Stomach (tissue), 9 donors: ENCODE data around the gene TBC1D8. TPM values are rescaled to one million over a fixed set of nuclear protein-coding genes. Genes with fewer than 3 reads are reported as not detected.
A peak's percentile ranks its signal among the peaks of the same experiment; 100 is the strongest.

ENCODE experiments used
- DNase-seq, 2 donors: peaks; one replicate each; pipeline versions ENCODE4 v3.0.0 to v3.0.0-alpha.2; 2013 to 2019
- H3K27ac ChIP-seq, 5 donors: fragments of 200-600 bp in 4 of 5; sonication (generic) in 4 of 5; one replicate each; pipeline ENCODE4 v1.5.1; 2013 to 2019; ENCODE audit warnings: mild to moderate bottlenecking in 1 of 5, moderate library complexity in 1 of 5
- H3K27me3 ChIP-seq, 3 donors: fragments of 200-600 bp; sonication (generic); one replicate each; pipeline ENCODE4 v1.5.1; 2017 to 2019; ENCODE audit warnings: mixed run types in 1 of 3
- H3K36me3 ChIP-seq, 4 donors: fragments of 200-600 bp; sonication (generic); 1 replicate in 3 of 4; 2 replicates in 1 of 4; pipeline ENCODE4 v1.5.1; 2016 to 2019
- H3K4me1 ChIP-seq, 4 donors: fragments of 200-600 bp; sonication (generic); one replicate each; pipeline ENCODE4 v1.5.1; 2016 to 2019
- H3K4me3 ChIP-seq, 4 donors: fragments of 200-600 bp; sonication (generic) in 3 of 4; one replicate each; pipeline ENCODE4 v1.5.1; 2016 to 2019; ENCODE audit warnings: mild to moderate bottlenecking in 1 of 4
- H3K9me3 ChIP-seq, 4 donors: fragments of 200-600 bp; sonication (generic); one replicate each; pipeline ENCODE4 v1.5.1; 2016 to 2019
- EP300 ChIP-seq: sonication (generic); formaldehyde crosslinking; IDR thresholded peaks from one replicate; pipeline ENCODE4 v1.6.1; 2017; ENCODE audit warnings: antibody characterized with exemption
- POLR2A ChIP-seq, 4 donors: fragments of 450-650 bp; IDR thresholded peaks; one replicate each; pipeline ENCODE4 v1.6.1; 2016; ENCODE audit warnings: antibody characterized with exemption in 4 of 4, control low read depth in 2 of 4, mild to moderate bottlenecking in 1 of 4, moderate library complexity in 1 of 4
- POLR2AphosphoS5 ChIP-seq, 3 donors: sonication (generic); formaldehyde crosslinking; IDR thresholded peaks; one replicate each; pipeline ENCODE4 v1.6.1; 2016; ENCODE audit warnings: antibody characterized with exemption in 3 of 3
- WGBS, 5 donors: extraction: QIAGEN DNeasy Blood & Tissue Kit in 3 of 5; methylation state at CpG; one replicate each; pipeline versions ENCODE4 v1.1.5 to v1.1.7; 2013 to 2018; 5-methylcytosine and 5-hydroxymethylcytosine counted together
- intact Hi-C: fragments of 100-400 bp; cut with DNase I; formaldehyde crosslinking; loops from one replicate; pipeline ENCODE4 v1.15.1; 2023; ENCODE audit warnings: low total_unique reads
- polyA plus RNA-seq, 3 donors: library from polyadenylated mRNA; stranded (reverse); fragments of 200-250 nt; gene quantifications; one replicate each; pipeline ENCODE4 v1.2.3, GENCODE V29; 2013
- total RNA-seq, 5 donors: library from RNA; depleted of rRNA; stranded (reverse); fragments of >200 nt; gene quantifications; one replicate each; pipeline versions ENCODE4 v1.1.0 to v1.2.3, GENCODE V29; 2014 to 2016
- TF ChIP-seq, protein P1 (sequence below), 7 experiments: fragments of 450-650 bp in 4 of 7; fragments of 200-600 bp in 3 of 7; sonication (generic) in 3 of 7; IDR thresholded peaks; one replicate each; pipeline ENCODE4 v1.5.1; 2016 to 2019; ENCODE audit warnings: antibody characterized with exemption in 7 of 7, control low read depth in 2 of 7, mild to moderate bottlenecking in 1 of 7
- donor health status: healthy with polysubstance abuse.
- donor health status: Bipolar disorder and iron deficiency.
- donor health status: healthy.

TBC1D8 gene
- total and polyA plus RNA-seq, 8 donors: 9.9 to 179 (median 74.9) TPM

DNA sequence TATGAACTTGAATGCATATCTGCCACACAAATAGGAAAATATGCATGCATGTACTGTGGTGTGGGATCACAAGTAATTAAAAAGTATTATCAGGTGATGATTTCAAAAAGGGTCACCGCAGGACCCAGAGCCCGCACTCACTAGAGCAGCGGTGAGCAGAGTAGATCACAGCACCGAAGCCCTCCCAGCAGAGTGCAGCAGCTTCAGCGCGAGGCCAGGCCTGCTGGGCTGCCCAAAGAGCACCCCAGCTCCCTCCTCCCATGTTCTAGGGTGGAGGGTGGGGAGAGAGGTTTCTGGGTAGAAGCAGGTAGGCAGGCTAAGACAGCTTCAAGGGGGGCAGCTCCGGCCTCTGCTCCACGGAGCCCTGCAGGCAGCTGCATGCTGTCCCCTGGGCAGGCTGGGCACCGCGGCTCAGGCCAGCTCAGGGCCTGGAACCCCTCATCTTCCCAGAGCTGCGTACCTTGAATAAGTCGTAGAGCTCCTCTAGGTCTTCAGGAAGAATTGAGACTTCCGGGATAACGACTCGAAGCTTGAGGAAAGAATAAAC, 124.2 kb downstream of the TBC1D8 start:
- Histone ChIP-seq H3K9me3 (no peaks in the 10 kb centered on the region), H3K27ac (no peak overlapping the region), H3K4me3 (no peak overlapping the region), H3K4me1 (peaks cover 0 to 10% (median 2%) of the 10 kb centered on the region in 4 donors), H3K36me3 (peaks cover 24 to 88% (median 84%) of the 10 kb centered on the region in 4 donors), H3K27me3 (no peaks in the 10 kb centered on the region)
- WGBS, 5 donors: 79 to 91% (median 87%) methylated on average over 14 to 15 of the region's 15 CpGs
- DNase-seq: no peak
- intact Hi-C loops: no loop called here
- TF ChIP-seq, protein P1, sequence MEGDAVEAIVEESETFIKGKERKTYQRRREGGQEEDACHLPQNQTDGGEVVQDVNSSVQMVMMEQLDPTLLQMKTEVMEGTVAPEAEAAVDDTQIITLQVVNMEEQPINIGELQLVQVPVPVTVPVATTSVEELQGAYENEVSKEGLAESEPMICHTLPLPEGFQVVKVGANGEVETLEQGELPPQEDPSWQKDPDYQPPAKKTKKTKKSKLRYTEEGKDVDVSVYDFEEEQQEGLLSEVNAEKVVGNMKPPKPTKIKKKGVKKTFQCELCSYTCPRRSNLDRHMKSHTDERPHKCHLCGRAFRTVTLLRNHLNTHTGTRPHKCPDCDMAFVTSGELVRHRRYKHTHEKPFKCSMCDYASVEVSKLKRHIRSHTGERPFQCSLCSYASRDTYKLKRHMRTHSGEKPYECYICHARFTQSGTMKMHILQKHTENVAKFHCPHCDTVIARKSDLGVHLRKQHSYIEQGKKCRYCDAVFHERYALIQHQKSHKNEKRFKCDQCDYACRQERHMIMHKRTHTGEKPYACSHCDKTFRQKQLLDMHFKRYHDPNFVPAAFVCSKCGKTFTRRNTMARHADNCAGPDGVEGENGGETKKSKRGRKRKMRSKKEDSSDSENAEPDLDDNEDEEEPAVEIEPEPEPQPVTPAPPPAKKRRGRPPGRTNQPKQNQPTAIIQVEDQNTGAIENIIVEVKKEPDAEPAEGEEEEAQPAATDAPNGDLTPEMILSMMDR (IDR thresholded peaks at IDR 0.05): no peak
- no peak for TF ChIP-seq POLR2A (IDR thresholded peaks at IDR 0.05)
- no peak for TF ChIP-seq EP300
- no peak for TF ChIP-seq POLR2AphosphoS5 (IDR thresholded peaks at IDR 0.05)

DNA sequence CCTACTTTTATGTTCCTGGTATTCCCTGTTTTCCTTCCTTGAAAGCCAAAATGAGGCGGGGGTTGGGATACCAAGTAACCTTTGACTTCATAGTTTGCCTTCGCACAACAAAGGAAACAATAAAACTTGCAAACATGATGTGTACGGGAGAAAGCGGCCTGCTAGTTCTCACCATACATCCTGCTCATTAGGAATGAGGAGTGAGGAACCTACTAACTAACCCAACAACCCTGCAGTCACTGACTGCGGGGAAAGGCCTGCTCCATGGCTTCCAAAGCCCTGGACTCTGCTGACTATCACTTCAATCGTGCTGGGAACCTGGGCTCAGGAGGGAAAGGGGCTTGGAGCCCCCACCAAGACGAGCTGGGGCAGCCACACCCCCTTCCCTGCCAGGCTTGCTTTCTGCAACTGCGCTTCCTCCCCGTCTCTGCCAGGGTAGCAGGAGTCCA, 124.9 kb downstream of the TBC1D8 start:
- intact Hi-C loops: no loop called here
- DNase-seq: no peak

GRCh38 chr2:101025561-101025960, 125.6 kb downstream of the TBC1D8 start:
- H3K36me3 ChIP-seq: peaks cover 32 to 89% (median 85%) of the 10 kb centered on the region in 4 donors
- WGBS, 5 donors: 78 to 92% (median 86%) methylated on average over 6 of the region's 6 CpGs
- H3K4me1 ChIP-seq: peaks cover 0 to 7% (median 2%) of the 10 kb centered on the region in 4 donors
- DNase-seq: no peak
- H3K4me3 ChIP-seq: no peak overlapping the region
- TF ChIP-seq EP300 (no peak), POLR2A (IDR thresholded peaks at IDR 0.05) (no peak), POLR2AphosphoS5 (IDR thresholded peaks at IDR 0.05) (no peak)
- TF ChIP-seq, protein P1 (IDR thresholded peaks at IDR 0.05): no peak
- H3K27me3 ChIP-seq: no peaks in the 10 kb centered on the region
- no peak overlapping the region for H3K27ac ChIP-seq
- intact Hi-C loops: no loop called here
- no peaks in the 10 kb centered on the region for H3K9me3 ChIP-seq

More for the DNA sequence above, 124.9 kb downstream of the TBC1D8 start:
- Histone ChIP-seq H3K9me3 (no peaks in the 10 kb centered on the region), H3K27me3 (no peaks in the 10 kb centered on the region), H3K4me1 (peaks cover 0 to 10% (median 2%) of the 10 kb centered on the region in 4 donors), H3K27ac (peak overlapping the region in 1 of 5 donors; percentile 7), H3K4me3 (no peak overlapping the region), H3K36me3 (peaks cover 31 to 89% (median 85%) of the 10 kb centered on the region in 4 donors)
- TF ChIP-seq, protein P1 (IDR thresholded peaks at IDR 0.05): no peak
- TF ChIP-seq POLR2AphosphoS5 (IDR thresholded peaks at IDR 0.05) (no peak), EP300 (no peak), POLR2A (IDR thresholded peaks at IDR 0.05) (no peak)
- WGBS, 5 donors: 20 to 51% (median 41%) methylated on average over 9 of the region's 9 CpGs

DNA sequence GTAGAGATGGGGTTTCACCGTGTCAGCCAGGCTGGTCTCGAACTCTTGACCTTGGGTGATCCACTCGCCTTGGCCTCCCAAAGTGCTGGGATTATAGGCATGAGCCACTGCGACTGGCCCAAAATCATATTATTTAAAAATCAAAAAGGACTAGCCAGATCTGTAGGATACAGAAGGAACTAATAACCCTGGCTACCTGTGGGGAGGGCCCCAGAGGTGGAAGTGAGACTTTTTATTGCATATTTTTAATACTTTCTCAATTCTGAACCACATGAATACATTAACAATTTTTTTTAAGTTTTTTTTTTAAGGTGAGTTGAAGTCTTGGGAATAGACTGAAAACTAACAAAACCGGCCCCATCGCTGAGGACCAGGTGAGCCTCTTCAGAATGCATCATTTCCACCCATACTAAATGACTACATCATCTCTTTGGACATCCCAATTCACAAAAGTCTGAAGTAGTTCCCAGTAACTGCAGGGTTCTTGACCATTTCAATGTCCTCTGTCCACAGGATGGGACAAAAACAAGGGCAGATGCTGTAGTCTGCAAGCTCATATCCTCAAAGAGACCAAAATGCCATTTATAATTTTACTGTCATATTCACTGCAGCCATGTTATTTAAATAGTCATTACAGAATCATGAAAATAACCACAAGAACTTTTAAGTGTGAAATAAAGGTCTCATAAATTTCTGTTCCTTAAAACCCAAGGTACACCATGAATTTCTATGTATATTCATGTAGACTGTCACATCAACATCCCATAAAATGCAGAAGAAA, 127.7 kb downstream of the TBC1D8 start:
- WGBS, 5 donors: 96 to 98% (median 97%) methylated on average over 6 of the region's 6 CpGs
- H3K4me3 ChIP-seq: no peak overlapping the region
- no peaks in the 10 kb centered on the region for H3K9me3 ChIP-seq
- H3K36me3 ChIP-seq: peaks cover 28 to 93% (median 87%) of the 10 kb centered on the region in 4 donors
- H3K4me1 ChIP-seq: peaks cover 0 to 5% (median 2%) of the 10 kb centered on the region in 4 donors
- H3K27me3 ChIP-seq: no peaks in the 10 kb centered on the region
- no peak overlapping the region for H3K27ac ChIP-seq
- intact Hi-C loops: no loop called here
- TF ChIP-seq EP300 (no peak), POLR2A (IDR thresholded peaks at IDR 0.05) (no peak), POLR2AphosphoS5 (IDR thresholded peaks at IDR 0.05) (no peak)
- TF ChIP-seq, protein P1 (IDR thresholded peaks at IDR 0.05): no peak
- no peak for DNase-seq
